Measurements from ENCODE around the gene CASQ2. TPM values are rescaled to one million over a fixed set of nuclear protein-coding genes. Genes with fewer than 3 reads are reported as not detected.

The CASQ2 gene
- total RNA-seq, 2 experiments from 2014 or later, result not detected

DNA sequence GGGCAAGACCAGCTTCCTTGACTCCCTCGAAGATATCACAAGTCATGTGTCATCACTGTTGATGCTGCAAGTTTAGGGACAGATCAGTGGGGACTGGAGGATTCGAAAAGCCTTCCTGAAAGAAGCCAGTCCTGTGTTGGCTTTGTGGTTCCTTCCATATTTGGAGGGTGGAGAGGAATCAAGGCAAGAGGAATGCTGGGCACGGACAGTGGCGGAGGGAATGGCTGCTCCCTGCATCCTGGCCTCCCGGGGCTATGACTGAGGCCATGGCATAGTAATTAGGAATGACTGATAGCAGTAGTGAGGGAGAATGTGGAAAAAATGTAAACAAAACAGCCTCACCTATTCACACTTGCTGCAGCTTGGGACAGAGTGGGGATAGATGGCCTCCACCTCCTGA is 90.4 kb downstream of the CASQ2 start:
- Mint-ChIP-seq H3K9me3 (no peaks in the 10 kb centered on the region), H3K27me3 (no peaks in the 10 kb centered on the region), H3K4me3 (no peak overlapping the region), H3K36me3 (no peaks in the 10 kb centered on the region), H3K27ac (no peak overlapping the region), H3K4me1 (ENCODE audit: low read depth) (no peaks in the 10 kb centered on the region)
- intact Hi-C loops (cut with micrococcal nuclease), result loop anchor here (10.0 kb wide), 1 partner anchor 67 kb away; no protein-coding TSS in a partner anchor
- DNase-seq, result no peak
- ChIA-PET CTCF (interaction anchor here (0.9 kb wide), 1 partner anchor 28 kb away, joined by 5 read pairs; no protein-coding TSS in a partner anchor), POLR2A (no interaction called here)

DNA sequence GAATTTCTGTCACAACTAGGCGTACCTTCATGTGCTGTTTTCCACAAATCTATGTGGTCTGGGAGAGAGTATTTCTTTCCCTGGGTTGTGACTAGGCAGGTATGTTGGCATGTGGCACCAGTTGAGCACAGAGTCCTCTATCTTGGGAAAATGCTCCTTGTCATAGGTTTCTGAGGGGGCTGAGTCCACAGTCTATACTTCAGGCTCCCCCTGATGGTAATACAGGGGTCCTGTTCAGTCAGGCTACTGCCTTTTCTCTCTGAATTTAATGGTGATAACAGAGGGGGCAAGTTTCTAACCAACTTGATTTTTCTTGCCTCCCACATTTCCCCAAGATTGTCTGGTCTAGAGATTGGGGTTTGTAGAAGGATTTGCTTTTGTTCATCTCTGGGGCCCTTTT is 90.9 kb downstream of the CASQ2 start:
- DNase-seq, result no peak
- CTCF ChIA-PET, result no interaction called here
- intact Hi-C loops (cut with micrococcal nuclease), result loop anchor here (10.0 kb wide), 1 partner anchor 67 kb away; no protein-coding TSS in a partner anchor
- POLR2A ChIA-PET, result no interaction called here
- Mint-ChIP-seq H3K27me3 (no peaks in the 10 kb centered on the region), H3K9me3 (no peaks in the 10 kb centered on the region), H3K36me3 (no peaks in the 10 kb centered on the region), H3K4me1 (ENCODE audit: low read depth) (no peaks in the 10 kb centered on the region), H3K27ac (no peak overlapping the region), H3K4me3 (no peak overlapping the region)

DNA sequence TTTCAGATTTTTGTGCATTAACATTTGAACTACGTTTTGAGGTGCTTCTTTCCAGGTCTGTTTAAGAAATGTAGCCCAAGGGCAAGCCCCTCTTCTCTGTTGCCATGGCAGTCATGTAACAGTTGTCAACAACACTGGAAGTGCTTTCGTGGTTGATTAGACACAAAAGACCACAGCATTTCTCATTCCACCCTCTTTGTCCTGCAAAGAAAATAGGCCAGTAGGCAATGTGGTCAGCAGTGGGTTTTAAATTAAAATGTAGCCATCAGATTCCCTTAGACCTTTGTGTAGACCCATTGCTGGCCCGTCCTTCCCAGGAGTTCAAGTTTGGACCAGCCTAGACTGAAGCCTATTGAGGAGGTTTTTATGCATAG is 91.3 kb downstream of the CASQ2 start:
- Mint-ChIP-seq H3K4me1 (ENCODE audit: low read depth) (no peaks in the 10 kb centered on the region), H3K36me3 (no peaks in the 10 kb centered on the region), H3K27ac (no peak overlapping the region), H3K9me3 (no peaks in the 10 kb centered on the region), H3K4me3 (no peak overlapping the region), H3K27me3 (no peaks in the 10 kb centered on the region)
- DNase-seq, result no peak
- intact Hi-C loops (cut with micrococcal nuclease), result loop anchor here (10.0 kb wide), 1 partner anchor 68 kb away; no protein-coding TSS in a partner anchor
- ChIA-PET CTCF (no interaction called here), POLR2A (no interaction called here)

DNA sequence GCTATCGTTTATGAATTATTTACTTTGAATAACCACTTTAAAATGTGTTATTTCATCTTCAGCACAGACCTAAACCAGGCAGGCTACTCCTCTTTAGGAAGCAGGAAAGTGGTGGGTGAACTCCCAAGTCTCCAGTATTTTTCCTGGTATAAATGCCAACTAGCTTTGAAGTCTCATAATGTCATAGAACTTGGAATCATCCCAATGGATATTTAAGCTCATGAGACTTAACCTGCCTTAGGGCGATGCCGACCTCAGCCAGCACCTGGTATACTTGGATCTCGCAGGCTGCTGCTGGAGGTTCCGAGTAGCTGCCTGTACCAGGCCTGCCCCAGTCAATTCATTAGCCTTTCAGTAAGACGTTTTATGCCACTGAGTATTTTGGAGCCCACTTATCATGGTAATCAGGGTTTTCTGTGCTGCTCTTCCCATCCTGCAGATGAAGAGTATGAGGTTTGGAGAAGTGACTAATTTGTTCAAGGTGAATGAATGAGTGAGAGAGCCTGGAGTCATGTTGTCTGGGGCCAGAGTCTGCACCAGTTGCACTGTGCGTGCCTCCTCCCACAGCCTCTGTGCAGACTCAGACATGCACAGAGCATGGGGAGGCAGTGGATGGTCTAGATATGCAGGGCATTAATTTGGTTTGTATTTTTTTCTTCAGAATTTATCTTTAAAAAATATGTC is 91.9 kb downstream of the CASQ2 start:
- POLR2A ChIA-PET, result no interaction called here
- intact Hi-C loops (cut with micrococcal nuclease), result loop anchor here (10.0 kb wide), 1 partner anchor 68 kb away; no protein-coding TSS in a partner anchor
- no peak for DNase-seq
- Mint-ChIP-seq H3K4me3 (no peak overlapping the region), H3K27me3 (no peaks in the 10 kb centered on the region), H3K9me3 (no peaks in the 10 kb centered on the region), H3K27ac (no peak overlapping the region), H3K36me3 (no peaks in the 10 kb centered on the region), H3K4me1 (ENCODE audit: low read depth) (no peaks in the 10 kb centered on the region)
- CTCF ChIA-PET, result no interaction called here

DNA sequence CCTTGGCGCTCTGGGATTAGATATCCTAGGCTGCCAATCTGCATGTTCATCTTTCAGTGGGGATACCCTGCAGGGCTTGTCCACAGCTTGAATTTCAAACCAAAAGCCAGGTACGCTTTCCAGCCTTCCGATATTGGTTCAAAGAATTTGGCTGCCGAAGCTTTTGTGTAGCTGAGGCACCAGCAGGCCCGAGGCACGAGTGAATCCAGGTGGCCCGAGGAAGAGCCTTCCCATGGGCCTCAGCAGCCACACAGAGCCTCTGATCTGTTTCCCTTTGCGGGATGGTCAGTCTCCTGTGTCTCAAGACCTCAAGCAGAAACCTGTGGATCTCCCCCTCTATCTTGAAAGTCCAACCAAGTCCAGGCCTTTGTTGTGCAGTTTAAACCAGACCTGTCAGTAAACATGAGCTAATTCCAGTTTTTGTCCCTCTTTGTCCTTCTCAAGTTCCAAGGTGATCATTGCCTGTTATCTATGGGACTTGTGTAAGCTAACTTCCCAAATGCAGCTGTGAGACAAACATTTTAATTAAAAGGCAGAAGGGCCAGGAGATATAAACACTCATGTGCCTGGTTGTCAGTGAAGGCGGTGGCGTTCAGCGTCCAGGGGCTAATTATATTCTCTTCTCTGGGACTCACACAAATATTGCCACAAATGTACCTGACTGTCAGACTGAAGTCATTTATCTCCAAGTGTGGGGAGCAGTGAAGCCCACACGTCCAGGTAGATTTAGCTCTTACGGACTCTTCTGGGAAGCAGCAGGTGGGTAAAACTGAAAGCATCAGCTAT is 96.1 kb downstream of the CASQ2 start:
- intact Hi-C loops (cut with micrococcal nuclease), result loop anchor here (10.0 kb wide), 1 partner anchor 72 kb away; no protein-coding TSS in a partner anchor
- no peak overlapping the region for H3K4me3 Mint-ChIP-seq
- H3K27me3 Mint-ChIP-seq, result no peaks in the 10 kb centered on the region
- H3K9me3 Mint-ChIP-seq, result no peaks in the 10 kb centered on the region
- CTCF ChIA-PET, result no interaction called here
- H3K27ac Mint-ChIP-seq, result no peak overlapping the region
- POLR2A ChIA-PET, result no interaction called here
- H3K36me3 Mint-ChIP-seq, result peaks cover 2% of the 10 kb centered on the region
- no peak for DNase-seq
- no peaks in the 10 kb centered on the region for H3K4me1 Mint-ChIP-seq (ENCODE audit: low read depth)

DNA sequence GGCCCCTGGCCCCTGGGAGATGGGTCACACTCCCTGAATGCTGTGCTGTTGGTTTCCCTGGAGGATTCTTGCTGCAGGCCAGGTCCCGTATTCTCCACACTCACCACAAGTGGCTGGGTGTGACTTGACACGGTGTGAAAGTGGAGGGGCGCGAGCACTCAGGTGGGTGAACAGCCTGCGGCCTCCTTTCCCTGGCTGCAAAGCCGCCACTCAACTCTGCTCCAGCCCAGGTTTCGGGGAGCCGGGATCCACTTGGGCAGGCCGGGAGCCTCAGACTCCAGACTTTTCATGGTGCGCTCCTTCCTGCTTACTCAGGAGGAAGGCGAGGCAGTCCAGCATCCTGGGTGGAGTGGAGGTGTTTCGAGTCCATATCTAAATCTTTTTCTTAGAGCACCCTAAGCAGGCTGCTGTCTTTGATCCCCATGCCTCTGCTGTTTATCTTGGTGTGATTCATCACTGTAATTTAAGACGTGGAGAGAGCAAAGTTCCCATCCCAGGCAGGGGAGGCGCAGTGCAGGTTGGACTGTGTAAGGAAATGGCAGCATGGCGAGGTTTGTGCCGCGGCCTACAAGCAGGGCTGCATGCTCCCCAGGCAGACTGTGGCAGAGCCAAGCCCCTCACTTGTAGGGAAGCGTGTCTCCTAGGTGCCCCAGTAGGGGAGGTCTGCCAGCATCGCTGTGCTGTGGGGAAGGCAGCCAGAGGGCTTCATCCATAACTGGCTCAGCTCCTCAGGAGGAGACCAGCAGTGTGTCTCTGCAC is 97.2 kb downstream of the CASQ2 start:
- ChIA-PET POLR2A (no interaction called here), CTCF (no interaction called here)
- no peaks in the 10 kb centered on the region for H3K4me1 Mint-ChIP-seq (ENCODE audit: low read depth)
- H3K27me3 Mint-ChIP-seq, result no peaks in the 10 kb centered on the region
- no peak overlapping the region for H3K4me3 Mint-ChIP-seq
- peaks cover 3% of the 10 kb centered on the region for H3K36me3 Mint-ChIP-seq
- no peak overlapping the region for H3K27ac Mint-ChIP-seq
- DNase-seq, result no peak
- intact Hi-C loops (cut with micrococcal nuclease), result loop anchor here (10.0 kb wide), 1 partner anchor 73 kb away; no protein-coding TSS in a partner anchor
- H3K9me3 Mint-ChIP-seq, result no peaks in the 10 kb centered on the region

DNA sequence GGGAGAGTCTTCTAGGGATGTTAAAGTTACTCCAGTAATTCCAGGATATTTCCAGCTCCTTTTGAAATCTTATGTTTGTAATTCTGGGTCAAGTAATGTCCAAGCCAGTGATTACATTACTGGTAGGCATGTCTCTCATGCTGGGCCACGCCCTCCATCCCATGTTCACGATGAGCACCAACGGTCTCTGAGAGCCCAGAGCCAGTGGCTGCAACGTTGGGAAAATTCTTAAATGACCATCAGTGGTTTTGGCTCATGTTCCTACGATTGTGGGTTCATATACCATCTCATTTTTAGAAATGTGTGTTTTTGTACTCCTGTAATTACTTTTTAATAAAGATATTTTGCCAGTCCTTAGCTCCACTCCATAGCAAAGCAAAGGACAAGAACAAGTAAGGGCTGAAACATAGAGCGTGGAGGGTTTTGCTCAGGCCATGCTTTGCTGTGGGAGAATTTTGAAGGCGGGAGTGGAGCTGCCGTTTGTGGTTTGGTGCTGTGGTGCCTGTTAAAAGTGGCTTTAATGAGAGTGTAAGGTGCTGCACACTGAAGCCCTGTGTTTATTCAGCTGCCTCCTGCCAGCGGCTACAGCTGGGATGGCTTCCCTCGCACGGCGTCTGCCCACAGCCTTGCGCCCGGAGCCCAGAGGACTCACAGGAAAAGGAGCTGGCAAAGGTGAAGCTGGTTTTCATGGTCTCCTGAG is 97.9 kb downstream of the CASQ2 start:
- H3K4me1 Mint-ChIP-seq (ENCODE audit: low read depth), result no peaks in the 10 kb centered on the region
- peaks cover 3% of the 10 kb centered on the region for H3K36me3 Mint-ChIP-seq
- no peak overlapping the region for H3K4me3 Mint-ChIP-seq
- H3K27ac Mint-ChIP-seq, result no peak overlapping the region
- no peak for DNase-seq
- CTCF ChIA-PET, result no interaction called here
- intact Hi-C loops (cut with micrococcal nuclease), result loop anchor here (10.0 kb wide), 1 partner anchor 74 kb away; no protein-coding TSS in a partner anchor
- no peaks in the 10 kb centered on the region for H3K9me3 Mint-ChIP-seq
- POLR2A ChIA-PET, result interaction anchor here (1.2 kb wide), 1 partner anchor 18 kb away, joined by 3 read pairs; no protein-coding TSS in a partner anchor
- no peaks in the 10 kb centered on the region for H3K27me3 Mint-ChIP-seq

DNA sequence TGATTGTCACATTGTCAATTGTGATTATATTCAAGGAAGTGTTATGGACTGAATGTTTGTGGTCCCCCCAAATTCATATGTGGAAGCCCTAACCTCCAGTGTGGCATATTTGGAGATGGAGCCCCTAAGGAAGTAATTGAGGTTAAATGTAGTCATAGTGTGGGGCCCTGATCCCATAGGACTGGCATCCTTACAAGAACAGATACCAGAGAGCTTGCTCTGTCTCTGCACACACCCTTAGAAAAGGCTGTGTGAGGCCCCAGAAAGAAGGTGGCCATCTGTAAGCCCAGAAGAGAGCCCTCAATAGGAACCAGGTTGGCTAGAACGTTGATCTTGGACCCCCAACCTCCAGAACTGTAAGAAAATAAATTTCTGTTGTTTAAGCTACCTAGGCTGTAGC is 98.6 kb downstream of the CASQ2 start:
- H3K4me1 Mint-ChIP-seq (ENCODE audit: low read depth), result no peaks in the 10 kb centered on the region
- H3K4me3 Mint-ChIP-seq, result no peak overlapping the region
- CTCF ChIA-PET, result no interaction called here
- intact Hi-C loops (cut with micrococcal nuclease), result loop anchor here (10.0 kb wide), 1 partner anchor 75 kb away; no protein-coding TSS in a partner anchor
- POLR2A ChIA-PET, result interaction anchor here (1.2 kb wide), 1 partner anchor 18 kb away, joined by 3 read pairs; no protein-coding TSS in a partner anchor
- no peak overlapping the region for H3K27ac Mint-ChIP-seq
- H3K36me3 Mint-ChIP-seq, result peaks cover 3% of the 10 kb centered on the region
- H3K27me3 Mint-ChIP-seq, result no peaks in the 10 kb centered on the region
- DNase-seq, result no peak
- H3K9me3 Mint-ChIP-seq, result no peaks in the 10 kb centered on the region

DNA sequence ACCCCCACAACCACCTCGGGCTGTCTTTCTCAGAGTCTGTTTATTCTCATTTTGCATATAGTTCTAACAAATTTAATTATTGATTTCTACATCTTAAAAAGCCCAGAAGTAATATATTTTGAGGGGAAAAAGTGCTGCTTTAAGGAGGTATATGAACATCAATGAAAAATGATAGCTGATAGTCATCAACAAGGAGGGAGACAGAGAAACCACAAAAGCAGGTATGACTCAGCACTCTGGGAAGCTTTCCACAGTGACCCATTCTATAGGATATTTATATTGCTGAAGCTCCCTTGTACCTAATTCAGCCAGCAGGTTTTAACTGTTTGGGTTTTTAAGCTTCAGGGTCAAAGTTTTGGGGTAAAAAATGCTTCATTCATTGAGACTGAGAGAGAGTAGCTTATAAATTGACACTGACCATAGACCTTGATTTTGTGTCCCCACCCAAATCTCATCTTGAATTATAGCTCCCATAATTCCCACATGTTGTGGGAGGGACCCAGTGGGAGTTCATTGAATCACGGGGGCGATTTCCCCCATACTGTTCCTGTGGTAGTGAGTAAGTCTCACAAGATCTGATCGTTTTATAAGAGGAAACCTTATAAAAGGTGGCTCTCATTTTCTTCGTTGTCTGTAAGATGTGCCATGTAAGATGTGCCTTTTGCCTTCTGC is 99.4 kb downstream of the CASQ2 start:
- DNase-seq, result no peak
- peaks cover 4% of the 10 kb centered on the region for H3K36me3 Mint-ChIP-seq
- no peaks in the 10 kb centered on the region for H3K4me1 Mint-ChIP-seq (ENCODE audit: low read depth)
- no peaks in the 10 kb centered on the region for H3K27me3 Mint-ChIP-seq
- no peak overlapping the region for H3K27ac Mint-ChIP-seq
- ChIA-PET POLR2A (no interaction called here), CTCF (interaction anchor here (1.1 to 2.0 kb wide), 3 partner anchors 37 to 73 kb away, joined by 3 to 6 read pairs (median 5); no protein-coding TSS in a partner anchor)
- no peaks in the 10 kb centered on the region for H3K9me3 Mint-ChIP-seq
- intact Hi-C loops (cut with micrococcal nuclease), result no loop called here
- H3K4me3 Mint-ChIP-seq, result no peak overlapping the region

DNA sequence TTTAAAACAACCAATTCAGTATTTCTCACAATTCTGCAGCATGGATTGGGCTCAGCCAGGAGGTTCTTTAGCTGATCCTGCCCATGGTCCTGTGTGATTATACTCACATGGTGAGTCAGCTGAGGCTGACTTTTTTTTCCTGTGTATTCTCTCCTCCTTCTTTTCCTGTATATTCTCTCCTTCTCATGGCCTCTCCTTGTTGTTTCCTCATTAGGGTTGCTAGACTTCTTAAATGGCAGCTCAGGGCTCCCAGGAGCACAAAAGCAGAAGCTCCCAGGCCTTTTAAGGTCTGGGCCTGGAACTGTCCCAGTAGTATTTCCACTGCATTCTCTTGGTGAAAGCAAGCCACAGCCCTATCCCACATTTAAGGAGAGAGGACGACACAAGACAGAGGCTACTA is 99.9 kb downstream of the CASQ2 start:
- intact Hi-C loops (cut with micrococcal nuclease), result no loop called here
- Mint-ChIP-seq H3K27me3 (no peaks in the 10 kb centered on the region), H3K4me3 (no peak overlapping the region), H3K36me3 (peaks cover 9% of the 10 kb centered on the region), H3K4me1 (ENCODE audit: low read depth) (no peaks in the 10 kb centered on the region), H3K9me3 (no peaks in the 10 kb centered on the region), H3K27ac (no peak overlapping the region)
- CTCF ChIA-PET, result interaction anchor here (1.1 to 2.0 kb wide), 3 partner anchors 38 to 73 kb away, joined by 3 to 6 read pairs (median 5); no protein-coding TSS in a partner anchor
- no peak for DNase-seq
- POLR2A ChIA-PET, result no interaction called here

DNA sequence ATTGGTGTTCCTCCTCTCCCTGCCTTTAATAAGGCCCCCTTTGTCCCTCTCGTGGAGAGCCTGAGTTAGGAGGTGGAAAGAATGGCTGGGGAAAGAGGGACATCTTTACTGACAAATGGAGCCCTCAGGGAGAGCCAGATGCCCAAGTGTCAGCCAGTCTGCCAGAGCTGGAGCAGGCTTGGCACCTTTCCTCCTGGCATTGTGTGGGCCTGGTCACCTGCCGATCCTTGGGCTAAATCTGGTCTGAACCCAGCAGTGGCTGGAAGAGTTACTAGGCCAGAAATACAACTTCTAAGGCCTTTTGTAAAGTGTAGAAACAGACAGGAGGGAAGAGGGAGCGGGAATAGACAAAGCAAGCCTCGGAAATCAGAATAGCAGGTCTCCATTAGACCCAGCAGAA is 101.8 kb downstream of the CASQ2 start:
- ChIA-PET CTCF (no interaction called here), POLR2A (no interaction called here)
- Mint-ChIP-seq H3K36me3 (peaks cover 9% of the 10 kb centered on the region), H3K4me3 (no peak overlapping the region), H3K9me3 (no peaks in the 10 kb centered on the region), H3K27me3 (no peaks in the 10 kb centered on the region), H3K27ac (no peak overlapping the region), H3K4me1 (ENCODE audit: low read depth) (no peaks in the 10 kb centered on the region)
- intact Hi-C loops (cut with micrococcal nuclease), result no loop called here
- DNase-seq, result no peak
